GM23248 (cell line): ENCODE measurements around the gene NCL. TPM values are rescaled to one million over a fixed set of nuclear protein-coding genes. Genes with fewer than 3 reads are reported as not detected.

Experiments
- DNase-seq: peaks from one replicate; pipeline ENCODE4 v3.0.0-alpha.2; 2015
- H2AFZ ChIP-seq: fragments of 200-600 bp; sonication (generic); 2 replicates; pipeline ENCODE4 v1.6.1; 2016; ENCODE audit warnings: antibody characterized with exemption
- H3F3A ChIP-seq: fragments of 200-600 bp; sonication (generic); 2 replicates; pipeline ENCODE4 v1.6.1; 2016; ENCODE audit warnings: mild to moderate bottlenecking, antibody characterized with exemption, mixed run types; ENCODE audit not compliant: insufficient read depth
- H3K27ac ChIP-seq: fragments of 200-600 bp; sonication (generic); 2 replicates; pipeline ENCODE4 v1.5.1; 2016; ENCODE audit warnings: mild to moderate bottlenecking
- H3K27me3 ChIP-seq: fragments of 200-600 bp; sonication (generic); replicated peaks from 2 replicates; pipeline ENCODE4 v1.6.1; 2016; ENCODE audit warnings: mild to moderate bottlenecking; ENCODE audit not compliant: insufficient read depth
- H3K36me3 ChIP-seq: fragments of 200-600 bp; sonication (generic); 2 replicates; pipeline ENCODE4 v1.6.1; 2016; ENCODE audit warnings: low read depth, mild to moderate bottlenecking
- H3K4me1 ChIP-seq: fragments of 200-600 bp; sonication (generic); 2 replicates; pipeline ENCODE4 v1.6.1; 2016; ENCODE audit warnings: mild to moderate bottlenecking; ENCODE audit not compliant: insufficient read depth
- H3K4me2 ChIP-seq: fragments of 200-600 bp; sonication (generic); one replicate; pipeline ENCODE4 v1.6.1; 2016; ENCODE audit warnings: mild to moderate bottlenecking; ENCODE audit not compliant: unreplicated experiment
- H3K4me3 ChIP-seq: fragments of 200-600 bp; sonication (generic); 2 replicates; pipeline ENCODE4 v1.5.1; 2016; ENCODE audit warnings: mild to moderate bottlenecking
- H3K79me2 ChIP-seq: fragments of 200-600 bp; sonication (generic); 2 replicates; pipeline ENCODE4 v1.6.1; 2016; ENCODE audit warnings: mild to moderate bottlenecking; ENCODE audit not compliant: insufficient read depth
- H3K9ac ChIP-seq: fragments of 200-600 bp; sonication (generic); 2 replicates; pipeline ENCODE4 v1.6.1; 2016; ENCODE audit warnings: mild to moderate bottlenecking
- H3K9me2 ChIP-seq: fragments of 200-600 bp; sonication (generic); 2 replicates; pipeline ENCODE4 v1.6.1; 2016; ENCODE audit warnings: mixed run types, mild to moderate bottlenecking, moderate library complexity; ENCODE audit not compliant: insufficient read depth
- H3K9me3 ChIP-seq: fragments of 200-600 bp; sonication (generic); one replicate; pipeline ENCODE4 v1.6.1; 2017; ENCODE audit warnings: low read depth
- H4K20me1 ChIP-seq: fragments of 200-600 bp; sonication (generic); 2 replicates; pipeline ENCODE4 v1.6.0; 2016; ENCODE audit not compliant: insufficient read depth
- EZH2 ChIP-seq: fragments of 200-600 bp; sonication (generic); IDR thresholded peaks from 2 replicates; pipeline ENCODE4 v1.6.1; 2018; ENCODE audit warnings: antibody characterized with exemption, mild to moderate bottlenecking; ENCODE audit not compliant: insufficient read depth, poor library complexity, severe bottlenecking
- EZH2phosphoT487 ChIP-seq: fragments of 200-600 bp; sonication (generic); IDR thresholded peaks from 2 replicates; pipeline ENCODE4 v1.6.1; 2018; ENCODE audit warnings: antibody characterized with exemption, moderate library complexity, mild to moderate bottlenecking, low read depth; ENCODE audit not compliant: insufficient read depth
- WGBS, 2 experiments: methylation state at CpG; one replicate each; pipeline ENCODE4 v1.1.6; 2015 to 2017; ENCODE audit warnings: low lambda C conversion rate in 2 of 2, low coverage in 1 of 2; ENCODE audit errors: missing lambda C conversion rate in 2 of 2; 5-methylcytosine and 5-hydroxymethylcytosine counted together
- in situ Hi-C: fragments of 300-500 bp; cut with MboI; formaldehyde crosslinking; loops from 2 replicates; pipeline ENCODE4 v1.15.0; 2020
- polyA plus RNA-seq: library from polyadenylated mRNA; unstranded; fragments of >200 nt; fragmentation: Nextera tagmentation; extraction: Ambion mirVana; gene quantifications from 2 replicates; pipeline ENCODE4 v1.2.1, GENCODE V29; 2016
- total RNA-seq: library from RNA; depleted of rRNA; stranded (reverse); fragments of >200 nt; shearing (Covaris generic); gene quantifications from 2 replicates; pipeline ENCODE4 v1.2.3, GENCODE V29; 2014

The NCL gene
- total and polyA plus RNA-seq, 2 experiments from 2014 or later, result 147 to 412 TPM

GRCh38 chr2:231480781-231481180 lies 16.5 kb upstream of the NCL start:
- no peak for TF ChIP-seq EZH2phosphoT487
- TF ChIP-seq EZH2, result no peak
- Histone ChIP-seq H3F3A (no peaks in the 10 kb centered on the region), H3K9me2 (no peaks in the 10 kb centered on the region), H3K36me3 (no peaks in the 10 kb centered on the region), H3K9me3 (no peaks in the 10 kb centered on the region), H3K27me3 (no peaks in the 10 kb centered on the region), H3K4me1 (no peaks in the 10 kb centered on the region), H3K9ac (no peak overlapping the region), H3K79me2 (no peaks in the 10 kb centered on the region), H3K4me3 (no peak overlapping the region), H3K27ac (no peak overlapping the region), H4K20me1 (no peaks in the 10 kb centered on the region), H3K4me2 (no peak overlapping the region), H2AFZ (no peak overlapping the region)
- WGBS, 2 experiments, result 46 to 63% methylated on average over 2 to 3 of the region's 3 CpGs
- in situ Hi-C loops, result no loop called here
- DNase-seq, result no peak

GRCh38 chr2:231479455-231479854 lies 15.2 kb upstream of the NCL start:
- H4K20me1 ChIP-seq, result no peaks in the 10 kb centered on the region
- H3K9me2 ChIP-seq, result no peaks in the 10 kb centered on the region
- no peak overlapping the region for H3K4me3 ChIP-seq
- no peaks in the 10 kb centered on the region for H3K27me3 ChIP-seq
- H3K27ac ChIP-seq, result no peak overlapping the region
- no peaks in the 10 kb centered on the region for H3F3A ChIP-seq
- no peaks in the 10 kb centered on the region for H3K36me3 ChIP-seq
- in situ Hi-C loops, result no loop called here
- no peak overlapping the region for H3K4me2 ChIP-seq
- H3K9me3 ChIP-seq, result no peaks in the 10 kb centered on the region
- DNase-seq, result no peak
- H3K79me2 ChIP-seq, result no peaks in the 10 kb centered on the region
- H2AFZ ChIP-seq, result no peak overlapping the region
- H3K4me1 ChIP-seq, result no peaks in the 10 kb centered on the region
- no peak for TF ChIP-seq EZH2
- no peak for TF ChIP-seq EZH2phosphoT487
- 89 to 90% methylated on average over 9 of the region's 9 CpGs for WGBS, 2 experiments
- no peak overlapping the region for H3K9ac ChIP-seq

- H3F3A ChIP-seq, result no peaks in the 10 kb centered on the region
- in situ Hi-C loops, result no loop called here
- H3K4me3 ChIP-seq, result no peak overlapping the region
- no peak for DNase-seq
- H3K9ac ChIP-seq, result no peak overlapping the region
- WGBS, 2 experiments, result 52 to 54% methylated on average over 3 of the region's 3 CpGs
- H3K79me2 ChIP-seq, result no peaks in the 10 kb centered on the region
- no peak overlapping the region for H2AFZ ChIP-seq
- H4K20me1 ChIP-seq, result no peaks in the 10 kb centered on the region
- H3K36me3 ChIP-seq, result no peaks in the 10 kb centered on the region
- no peak for TF ChIP-seq EZH2phosphoT487
- TF ChIP-seq EZH2, result no peak
- H3K9me3 ChIP-seq, result no peaks in the 10 kb centered on the region
- H3K27ac ChIP-seq, result no peak overlapping the region
- H3K4me1 ChIP-seq, result no peaks in the 10 kb centered on the region
- H3K4me2 ChIP-seq, result no peak overlapping the region
- no peaks in the 10 kb centered on the region for H3K27me3 ChIP-seq
- no peaks in the 10 kb centered on the region for H3K9me2 ChIP-seq
Observed at GRCh38 chr2:231476920-231477319, 12.6 kb upstream of the NCL start.

- Histone ChIP-seq H3K9me2 (no peaks in the 10 kb centered on the region), H3K4me3 (no peak overlapping the region), H3K79me2 (no peaks in the 10 kb centered on the region), H4K20me1 (no peaks in the 10 kb centered on the region), H3K27me3 (no peaks in the 10 kb centered on the region), H2AFZ (no peak overlapping the region), H3K36me3 (no peaks in the 10 kb centered on the region), H3K9ac (no peak overlapping the region), H3K9me3 (no peaks in the 10 kb centered on the region), H3K27ac (no peak overlapping the region), H3K4me1 (no peaks in the 10 kb centered on the region), H3F3A (no peaks in the 10 kb centered on the region), H3K4me2 (no peak overlapping the region)
- in situ Hi-C loops, result no loop called here
- no peak for TF ChIP-seq EZH2phosphoT487
- TF ChIP-seq EZH2, result no peak
- no peak for DNase-seq
- WGBS, 2 experiments, result 43 to 50% methylated on average over 3 of the region's 3 CpGs
Observed at GRCh38 chr2:231475965-231476364, 11.7 kb upstream of the NCL start.

GRCh38 chr2:231472816-231473215 lies 8.5 kb upstream of the NCL start:
- in situ Hi-C loops, result no loop called here
- no peak overlapping the region for H3K9ac ChIP-seq
- H3K36me3 ChIP-seq, result no peaks in the 10 kb centered on the region
- no peak overlapping the region for H2AFZ ChIP-seq
- H3K27ac ChIP-seq, result no peak overlapping the region
- no peak overlapping the region for H3K4me3 ChIP-seq
- no peaks in the 10 kb centered on the region for H3F3A ChIP-seq
- H3K27me3 ChIP-seq, result no peaks in the 10 kb centered on the region
- DNase-seq, result no peak
- WGBS, 2 experiments, result 93 to 97% methylated on average over 3 of the region's 3 CpGs
- H3K4me2 ChIP-seq, result no peak overlapping the region
- H3K4me1 ChIP-seq, result no peaks in the 10 kb centered on the region
- H4K20me1 ChIP-seq, result no peaks in the 10 kb centered on the region
- H3K79me2 ChIP-seq, result no peaks in the 10 kb centered on the region
- TF ChIP-seq EZH2phosphoT487 (no peak), EZH2 (no peak)
- no peaks in the 10 kb centered on the region for H3K9me2 ChIP-seq
- H3K9me3 ChIP-seq, result no peaks in the 10 kb centered on the region
